Cardiac fibroblast (primary cell): ENCODE results near the gene UBE2M.

Experiments used
- DNase-seq, 2 donors: peaks; one replicate each; pipeline versions ENCODE4 v3.0.0 to v3.0.0-alpha.2; 2010; ENCODE audit warnings: low read depth in 2 of 2
- H3K4me3 ChIP-seq, 2 donors: replicated peaks in 1 of 2; 1 replicate in 1 of 2; 2 replicates in 1 of 2; pipeline ENCODE4 v1.5.1; 2011; ENCODE audit warnings: low read depth in 2 of 2, low read length in 2 of 2, mild to moderate bottlenecking in 2 of 2, moderate library complexity in 1 of 2
- CTCF ChIP-seq: IDR thresholded peaks from one replicate; pipeline ENCODE4 v1.5.1; 2011; ENCODE audit warnings: low read depth, mild to moderate bottlenecking, low read length, inconsistent platforms

Gene UBE2M

GRCh38 chr19:58569191-58569942 is 11.0 kb upstream of the UBE2M start:
- H3K4me3 ChIP-seq: no peak overlapping the region
- DNase-seq: no peak
- TF ChIP-seq CTCF: no peak

GRCh38 chr19:58568453-58569130 is 10.2 kb upstream of the UBE2M start:
- no peak for TF ChIP-seq CTCF
- no peak overlapping the region for H3K4me3 ChIP-seq
- no peak for DNase-seq

- H3K4me3 ChIP-seq: no peak overlapping the region
- no peak for TF ChIP-seq CTCF
- DNase-seq: no peak
Measured at GRCh38 chr19:58566989-58567388, 8.6 kb upstream of the UBE2M start.

GRCh38 chr19:58563823-58564222 is 5.4 kb upstream of the UBE2M start:
- DNase-seq: no peak
- no peak overlapping the region for H3K4me3 ChIP-seq
- TF ChIP-seq CTCF: no peak

GRCh38 chr19:58563034-58563573 is 4.7 kb upstream of the UBE2M start:
- peak overlapping the region in 1 of 2 donors; percentile 18 for H3K4me3 ChIP-seq
- DNase-seq: peak; percentile 19 to 47
- TF ChIP-seq CTCF: no peak

- peak; percentile 46 to 53 for DNase-seq
- H3K4me3 ChIP-seq: peak overlapping the region; percentile 20 to 37
- no peak for TF ChIP-seq CTCF
Measured at GRCh38 chr19:58562122-58563033, 4.0 kb upstream of the UBE2M start.
